ENCODE results near the gene CERS6.

GRCh38 chr2:168517816-168518215 is 61.7 kb downstream of the CERS6 start:
- TF ChIP-seq, protein P1, sequence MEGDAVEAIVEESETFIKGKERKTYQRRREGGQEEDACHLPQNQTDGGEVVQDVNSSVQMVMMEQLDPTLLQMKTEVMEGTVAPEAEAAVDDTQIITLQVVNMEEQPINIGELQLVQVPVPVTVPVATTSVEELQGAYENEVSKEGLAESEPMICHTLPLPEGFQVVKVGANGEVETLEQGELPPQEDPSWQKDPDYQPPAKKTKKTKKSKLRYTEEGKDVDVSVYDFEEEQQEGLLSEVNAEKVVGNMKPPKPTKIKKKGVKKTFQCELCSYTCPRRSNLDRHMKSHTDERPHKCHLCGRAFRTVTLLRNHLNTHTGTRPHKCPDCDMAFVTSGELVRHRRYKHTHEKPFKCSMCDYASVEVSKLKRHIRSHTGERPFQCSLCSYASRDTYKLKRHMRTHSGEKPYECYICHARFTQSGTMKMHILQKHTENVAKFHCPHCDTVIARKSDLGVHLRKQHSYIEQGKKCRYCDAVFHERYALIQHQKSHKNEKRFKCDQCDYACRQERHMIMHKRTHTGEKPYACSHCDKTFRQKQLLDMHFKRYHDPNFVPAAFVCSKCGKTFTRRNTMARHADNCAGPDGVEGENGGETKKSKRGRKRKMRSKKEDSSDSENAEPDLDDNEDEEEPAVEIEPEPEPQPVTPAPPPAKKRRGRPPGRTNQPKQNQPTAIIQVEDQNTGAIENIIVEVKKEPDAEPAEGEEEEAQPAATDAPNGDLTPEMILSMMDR (conservative IDR thresholded peaks at IDR 0.05): no peak
- no peak for TF ChIP-seq EZH2 (IDR thresholded peaks at IDR 0.05; ENCODE audit: low read depth)
